DND-41 (cell line): ENCODE data around the gene MYO5A.

Experiments
- EZH2 ChIP-seq: IDR thresholded peaks from 3 replicates; pipeline ENCODE4 v1.6.1; 2012; ENCODE audit warnings: borderline replicate concordance, low read depth, mild to moderate bottlenecking, moderate library complexity, low read length, inconsistent platforms; ENCODE audit not compliant: severe bottlenecking
- TF ChIP-seq, protein P1 (sequence below): IDR thresholded peaks from 2 replicates; pipeline ENCODE4 v1.5.1; 2012; ENCODE audit warnings: borderline replicate concordance, low read length, moderate library complexity, mild to moderate bottlenecking; ENCODE audit not compliant: poor library complexity, severe bottlenecking; ENCODE audit errors: extremely low read depth

DNA sequence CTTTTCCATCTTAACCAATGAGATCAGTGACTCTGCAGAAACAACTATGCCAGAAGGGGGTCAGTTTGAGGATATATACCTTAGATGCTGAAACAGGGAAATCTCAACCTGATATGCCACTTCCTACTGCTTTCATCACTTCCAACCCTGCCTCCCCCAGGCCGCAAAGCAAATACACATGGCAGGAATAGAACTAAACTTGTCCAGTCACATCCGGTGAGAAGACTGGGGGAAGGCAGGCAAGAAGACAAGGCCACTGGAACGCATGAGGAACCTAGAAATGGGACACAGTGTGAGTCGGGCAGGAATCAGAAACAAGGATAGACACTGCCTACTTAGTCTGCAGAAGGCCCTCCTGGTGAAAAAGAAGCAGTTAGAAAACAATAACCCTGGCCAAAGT, 90.6 kb downstream of the MYO5A start:
- TF ChIP-seq, protein P1, sequence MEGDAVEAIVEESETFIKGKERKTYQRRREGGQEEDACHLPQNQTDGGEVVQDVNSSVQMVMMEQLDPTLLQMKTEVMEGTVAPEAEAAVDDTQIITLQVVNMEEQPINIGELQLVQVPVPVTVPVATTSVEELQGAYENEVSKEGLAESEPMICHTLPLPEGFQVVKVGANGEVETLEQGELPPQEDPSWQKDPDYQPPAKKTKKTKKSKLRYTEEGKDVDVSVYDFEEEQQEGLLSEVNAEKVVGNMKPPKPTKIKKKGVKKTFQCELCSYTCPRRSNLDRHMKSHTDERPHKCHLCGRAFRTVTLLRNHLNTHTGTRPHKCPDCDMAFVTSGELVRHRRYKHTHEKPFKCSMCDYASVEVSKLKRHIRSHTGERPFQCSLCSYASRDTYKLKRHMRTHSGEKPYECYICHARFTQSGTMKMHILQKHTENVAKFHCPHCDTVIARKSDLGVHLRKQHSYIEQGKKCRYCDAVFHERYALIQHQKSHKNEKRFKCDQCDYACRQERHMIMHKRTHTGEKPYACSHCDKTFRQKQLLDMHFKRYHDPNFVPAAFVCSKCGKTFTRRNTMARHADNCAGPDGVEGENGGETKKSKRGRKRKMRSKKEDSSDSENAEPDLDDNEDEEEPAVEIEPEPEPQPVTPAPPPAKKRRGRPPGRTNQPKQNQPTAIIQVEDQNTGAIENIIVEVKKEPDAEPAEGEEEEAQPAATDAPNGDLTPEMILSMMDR, result no peak
- TF ChIP-seq EZH2, result no peak
